SK-N-MC (cell line): ENCODE results near the gene CALD1.

Source experiments
- DNase-seq: peaks from one replicate; pipeline ENCODE4 v3.0.0-alpha.2; 2011; ENCODE audit warnings: low read depth, low spot score
- H3K27ac ChIP-seq: fragments of 200-600 bp; sonication (generic); 2 replicates; pipeline ENCODE4 v1.5.1; 2016; ENCODE audit warnings: mixed run types
- H3K36me3 ChIP-seq: fragments of 200-600 bp; sonication (generic); 2 replicates; pipeline ENCODE4 v1.6.1; 2017; ENCODE audit warnings: antibody characterized with exemption, low read length, mixed read lengths; ENCODE audit not compliant: insufficient read depth
- H3K4me3 ChIP-seq: fragments of 200-600 bp; sonication (generic); 2 replicates; pipeline ENCODE4 v1.5.1; 2016
- H3K9ac ChIP-seq: fragments of 200-600 bp; sonication (generic); 2 replicates; pipeline ENCODE4 v1.8.0; 2017; ENCODE audit warnings: mixed run types, mixed read lengths; ENCODE audit not compliant: insufficient read length
- H3K9me3 ChIP-seq: fragments of 200-600 bp; sonication (generic); 2 replicates; pipeline ENCODE4 v1.6.1; 2017; ENCODE audit warnings: low read depth, mild to moderate bottlenecking, antibody characterized with exemption, low read length, moderate library complexity, mixed read lengths
- EZH2 ChIP-seq: fragments of 200-600 bp; sonication (generic); IDR thresholded peaks from one replicate; pipeline ENCODE4 v1.6.1; 2017; ENCODE audit warnings: antibody characterized with exemption
- FOXP2 ChIP-seq: optimal IDR thresholded peaks from 2 replicates; pipeline ENCODE3; 2011; ENCODE audit warnings: mild to moderate bottlenecking, moderate library complexity; ENCODE audit not compliant: insufficient read depth; ENCODE audit errors: extremely low read length, control extremely low read depth
- POLR2AphosphoS5 ChIP-seq: IDR thresholded peaks from 2 replicates; pipeline ENCODE4 v1.6.1; 2012; ENCODE audit warnings: mild to moderate bottlenecking, low read depth, low read length, borderline replicate concordance

CALD1 gene

DNA sequence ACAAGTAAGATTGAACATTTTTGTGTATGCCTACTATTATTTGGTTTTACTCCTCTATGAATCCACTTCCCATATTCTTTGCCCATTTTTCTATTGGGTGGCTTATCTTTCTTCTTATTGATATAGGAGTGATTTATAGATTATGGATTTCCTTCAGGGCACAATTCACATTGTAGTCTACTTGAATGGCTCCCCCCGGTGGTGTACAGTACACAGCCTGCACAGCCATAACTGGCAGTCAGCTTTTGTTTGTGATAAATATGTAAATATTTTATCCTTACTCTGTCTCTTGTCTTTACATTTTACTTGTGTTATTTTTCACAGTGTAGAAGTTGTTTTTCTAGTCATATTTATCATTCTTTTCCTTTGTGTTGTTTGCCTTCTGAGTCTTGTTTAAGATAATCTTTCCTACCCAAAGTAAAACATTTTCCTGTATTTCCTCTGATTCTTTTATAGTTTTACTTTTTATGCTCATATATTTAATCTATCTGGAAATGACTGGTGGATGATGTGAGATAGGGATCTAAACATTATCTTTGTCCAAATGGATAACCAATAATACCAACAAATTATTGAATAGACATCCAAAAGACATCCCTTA lies 23.9 kb upstream of the CALD1 start:
- DNase-seq = no peak
- TF ChIP-seq EZH2 (no peak), FOXP2 (no peak), POLR2AphosphoS5 (no peak)
- H3K9ac ChIP-seq = no peak overlapping the region
- no peak overlapping the region for H3K4me3 ChIP-seq
- no peaks in the 10 kb centered on the region for H3K36me3 ChIP-seq
- H3K9me3 ChIP-seq = no peaks in the 10 kb centered on the region
- no peak overlapping the region for H3K27ac ChIP-seq

GRCh38 chr7:134757938-134758337 lies 21.5 kb upstream of the CALD1 start:
- no peaks in the 10 kb centered on the region for H3K36me3 ChIP-seq
- H3K4me3 ChIP-seq = no peak overlapping the region
- DNase-seq = no peak
- no peaks in the 10 kb centered on the region for H3K9me3 ChIP-seq
- TF ChIP-seq EZH2 (no peak), POLR2AphosphoS5 (no peak), FOXP2 (no peak)
- no peak overlapping the region for H3K9ac ChIP-seq
- no peak overlapping the region for H3K27ac ChIP-seq

DNA sequence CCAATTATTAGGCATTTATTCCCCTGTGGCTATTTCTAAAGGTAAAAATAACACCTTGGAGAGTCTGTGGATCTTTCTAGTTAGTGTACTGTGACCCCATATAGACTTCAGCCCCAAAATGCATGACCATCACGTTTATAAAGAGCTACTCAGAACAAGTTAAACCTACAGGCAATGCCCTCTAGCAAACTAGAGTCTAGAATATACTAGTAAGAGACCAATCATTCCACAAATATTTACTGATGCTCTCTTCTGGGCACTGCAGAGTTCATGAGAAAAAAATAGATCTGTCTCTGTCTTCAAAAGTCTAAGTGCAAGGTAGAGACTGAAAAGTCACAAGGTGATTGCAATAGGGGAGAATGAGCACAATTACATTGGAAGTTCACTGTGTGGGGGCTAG lies 20.5 kb upstream of the CALD1 start:
- TF ChIP-seq EZH2 (no peak), FOXP2 (no peak), POLR2AphosphoS5 (no peak)
- H3K9ac ChIP-seq = no peak overlapping the region
- no peak overlapping the region for H3K4me3 ChIP-seq
- H3K36me3 ChIP-seq = no peaks in the 10 kb centered on the region
- no peaks in the 10 kb centered on the region for H3K9me3 ChIP-seq
- no peak overlapping the region for H3K27ac ChIP-seq
- DNase-seq = no peak

GRCh38 chr7:134761266-134761665 lies 18.2 kb upstream of the CALD1 start:
- no peak overlapping the region for H3K27ac ChIP-seq
- no peak overlapping the region for H3K4me3 ChIP-seq
- TF ChIP-seq POLR2AphosphoS5 = no peak
- TF ChIP-seq FOXP2 = no peak
- no peak for TF ChIP-seq EZH2
- H3K36me3 ChIP-seq = no peaks in the 10 kb centered on the region
- H3K9me3 ChIP-seq = no peaks in the 10 kb centered on the region
- H3K9ac ChIP-seq = no peak overlapping the region
- no peak for DNase-seq

- no peak overlapping the region for H3K4me3 ChIP-seq
- H3K9me3 ChIP-seq = no peaks in the 10 kb centered on the region
- no peaks in the 10 kb centered on the region for H3K36me3 ChIP-seq
- no peak for TF ChIP-seq FOXP2
- TF ChIP-seq POLR2AphosphoS5 = no peak
- no peak for TF ChIP-seq EZH2
- H3K9ac ChIP-seq = no peak overlapping the region
- no peak for DNase-seq
- H3K27ac ChIP-seq = no peak overlapping the region
Observed at GRCh38 chr7:134763960-134764359, 15.5 kb upstream of the CALD1 start.

GRCh38 chr7:134764365-134764764 lies 15.1 kb upstream of the CALD1 start:
- no peak overlapping the region for H3K4me3 ChIP-seq
- no peak for DNase-seq
- no peak overlapping the region for H3K9ac ChIP-seq
- TF ChIP-seq POLR2AphosphoS5 (no peak), EZH2 (no peak), FOXP2 (no peak)
- H3K9me3 ChIP-seq = no peaks in the 10 kb centered on the region
- H3K27ac ChIP-seq = no peak overlapping the region
- H3K36me3 ChIP-seq = no peaks in the 10 kb centered on the region

DNA sequence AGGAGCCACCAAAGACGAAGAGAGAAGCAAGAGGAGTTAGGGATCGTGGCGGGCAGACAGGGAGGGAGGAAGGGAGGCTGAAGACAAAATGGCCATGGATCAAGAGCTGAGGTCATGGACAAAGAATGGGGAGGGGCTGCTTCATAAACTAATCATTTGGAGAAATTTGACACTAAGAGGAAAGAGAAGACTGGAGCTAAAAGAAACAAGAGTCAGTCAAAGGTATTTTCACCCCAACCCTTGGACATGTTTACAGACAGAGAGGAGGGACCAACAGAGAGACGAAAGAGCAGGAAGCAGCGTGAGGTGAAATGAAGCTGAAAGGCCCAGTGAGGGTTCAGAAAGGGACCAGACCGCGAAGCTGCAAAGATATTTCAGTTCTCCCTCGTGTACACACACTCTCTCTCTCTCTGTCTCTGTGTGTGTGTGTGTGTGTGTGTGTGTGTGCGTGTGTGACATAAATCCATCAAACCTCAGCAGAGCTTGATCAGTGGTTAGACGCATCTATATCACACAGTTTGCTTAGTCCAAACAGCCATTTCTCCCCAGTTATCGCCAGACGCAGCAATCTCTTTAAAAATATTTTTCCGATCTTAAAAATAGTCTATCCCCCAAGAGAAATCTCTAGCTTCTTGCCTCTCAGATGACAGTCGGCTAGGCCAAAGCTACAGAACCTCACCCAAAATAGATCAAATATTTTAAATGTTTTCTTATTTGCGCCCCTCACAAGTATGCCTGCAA lies 12.5 kb upstream of the CALD1 start:
- Histone ChIP-seq H3K9ac (no peak overlapping the region), H3K36me3 (no peaks in the 10 kb centered on the region), H3K27ac (no peak overlapping the region), H3K4me3 (no peak overlapping the region), H3K9me3 (no peaks in the 10 kb centered on the region)
- TF ChIP-seq FOXP2 (no peak), POLR2AphosphoS5 (no peak), EZH2 (no peak)
- DNase-seq = no peak

DNA sequence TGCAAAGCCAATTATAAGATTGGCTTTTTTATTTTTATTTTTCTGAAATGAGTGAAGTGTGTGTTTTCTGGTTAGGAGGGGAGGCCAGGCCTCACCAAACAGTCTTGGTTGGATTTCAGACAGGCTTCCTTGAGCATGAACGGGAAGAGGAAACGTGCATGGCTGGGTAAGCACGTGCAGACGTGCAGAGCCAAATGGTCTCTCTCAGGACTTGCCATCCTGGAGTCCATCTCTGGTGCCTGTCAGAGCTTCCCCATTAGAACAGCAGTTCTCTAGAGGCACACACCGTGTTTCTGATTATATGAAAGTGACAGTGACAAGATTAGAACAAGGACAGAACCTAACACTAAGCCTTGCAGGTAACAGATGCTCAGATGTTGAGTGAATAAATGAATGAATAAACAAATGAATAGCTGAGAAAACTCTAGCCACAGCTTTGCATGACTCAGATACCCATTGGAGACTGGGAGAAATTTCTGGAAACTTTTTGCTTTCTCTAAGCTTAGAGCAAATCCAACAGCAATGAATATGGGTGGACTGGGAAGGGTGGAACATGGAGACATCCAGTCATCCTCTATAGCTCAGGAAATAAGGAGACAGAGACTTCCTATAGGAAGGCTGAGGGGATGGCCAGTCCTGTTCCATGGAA lies 11.8 kb upstream of the CALD1 start:
- no peak for TF ChIP-seq EZH2
- no peak for TF ChIP-seq POLR2AphosphoS5
- no peak for TF ChIP-seq FOXP2
- no peak for DNase-seq
- H3K27ac ChIP-seq = no peak overlapping the region

More for the DNA sequence above, 11.8 kb upstream of the CALD1 start:
- Histone ChIP-seq H3K4me3 (no peak overlapping the region), H3K9me3 (no peaks in the 10 kb centered on the region), H3K9ac (no peak overlapping the region), H3K36me3 (no peaks in the 10 kb centered on the region)
